Measurements from ENCODE around the gene PHLDA1.

DNA sequence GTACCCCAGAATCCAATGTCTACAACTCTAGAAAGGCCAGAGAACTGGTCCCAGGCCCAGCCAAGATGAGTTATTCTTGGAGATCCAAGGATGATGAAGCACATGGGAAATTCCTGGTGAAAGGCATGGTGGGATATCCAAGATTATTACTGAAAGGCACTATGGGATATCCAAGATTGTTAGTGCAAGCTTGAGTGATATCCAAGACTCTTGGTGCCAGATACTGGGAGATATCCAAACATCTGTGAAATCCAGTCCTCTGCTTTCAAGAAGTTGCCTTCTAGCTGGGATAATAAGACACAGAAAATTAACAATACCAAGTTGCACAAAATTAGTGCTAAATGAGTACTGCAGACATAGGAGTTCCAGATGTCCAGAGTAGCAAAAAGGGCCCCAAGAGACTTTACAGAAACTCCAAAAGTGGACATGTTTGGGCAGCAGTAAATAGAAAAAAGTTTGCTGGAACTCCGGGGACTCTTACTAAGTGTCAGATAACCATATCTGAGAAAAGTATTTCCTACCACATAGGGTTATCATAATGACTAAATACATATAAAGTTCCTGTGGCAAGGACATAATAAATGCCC is 34.6 kb downstream of the PHLDA1 start:
- TF ChIP-seq, protein P1, sequence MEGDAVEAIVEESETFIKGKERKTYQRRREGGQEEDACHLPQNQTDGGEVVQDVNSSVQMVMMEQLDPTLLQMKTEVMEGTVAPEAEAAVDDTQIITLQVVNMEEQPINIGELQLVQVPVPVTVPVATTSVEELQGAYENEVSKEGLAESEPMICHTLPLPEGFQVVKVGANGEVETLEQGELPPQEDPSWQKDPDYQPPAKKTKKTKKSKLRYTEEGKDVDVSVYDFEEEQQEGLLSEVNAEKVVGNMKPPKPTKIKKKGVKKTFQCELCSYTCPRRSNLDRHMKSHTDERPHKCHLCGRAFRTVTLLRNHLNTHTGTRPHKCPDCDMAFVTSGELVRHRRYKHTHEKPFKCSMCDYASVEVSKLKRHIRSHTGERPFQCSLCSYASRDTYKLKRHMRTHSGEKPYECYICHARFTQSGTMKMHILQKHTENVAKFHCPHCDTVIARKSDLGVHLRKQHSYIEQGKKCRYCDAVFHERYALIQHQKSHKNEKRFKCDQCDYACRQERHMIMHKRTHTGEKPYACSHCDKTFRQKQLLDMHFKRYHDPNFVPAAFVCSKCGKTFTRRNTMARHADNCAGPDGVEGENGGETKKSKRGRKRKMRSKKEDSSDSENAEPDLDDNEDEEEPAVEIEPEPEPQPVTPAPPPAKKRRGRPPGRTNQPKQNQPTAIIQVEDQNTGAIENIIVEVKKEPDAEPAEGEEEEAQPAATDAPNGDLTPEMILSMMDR (IDR thresholded peaks at IDR 0.05): no peak
- TF ChIP-seq POLR2A (IDR thresholded peaks at IDR 0.05): no peak

Data from thyroid gland (tissue), 4 donors.